ENCODE measurements around the gene SIRPB2.
"Not testable (repeated sequence)": the region's sequence is repeated elsewhere in the genome, so short reads cannot be mapped to it uniquely, and the experiment has no call there.

SIRPB2 gene

GRCh38 chr20:1503564-1504227, 12.5 kb upstream of the SIRPB2 start:
- Histone ChIP-seq H3K4me3 (no peak overlapping the region), H3K27ac (no peak overlapping the region)
- TF ChIP-seq CTCF (IDR thresholded peaks at IDR 0.05): no peak
- DNase-seq (ENCODE audit: low spot score): peak; percentile 67

- no peak for DNase-seq (ENCODE audit: low spot score)
- H3K27ac ChIP-seq: no peak overlapping the region
- H3K4me3 ChIP-seq: no peak overlapping the region
- TF ChIP-seq CTCF (IDR thresholded peaks at IDR 0.05): no peak
Observed at GRCh38 chr20:1500496-1500895, 9.3 kb upstream of the SIRPB2 start.

- peak; percentile 29 for DNase-seq (ENCODE audit: low spot score)
- H3K27ac ChIP-seq: no peak overlapping the region
Observed at GRCh38 chr20:1499528-1500420, 8.6 kb upstream of the SIRPB2 start.

GRCh38 chr20:1497371-1497770, 6.2 kb upstream of the SIRPB2 start:
- DNase-seq (ENCODE audit: low spot score): peak; percentile 9
- H3K4me3 ChIP-seq, H3K27ac ChIP-seq: not testable (repeated sequence)

More at GRCh38 chr20:1499528-1500420, 8.6 kb upstream of the SIRPB2 start:
- no peak for TF ChIP-seq CTCF (IDR thresholded peaks at IDR 0.05)
- H3K4me3 ChIP-seq: no peak overlapping the region

GRCh38 chr20:1496930-1497329, 5.7 kb upstream of the SIRPB2 start:
- H3K27ac ChIP-seq: no peak overlapping the region
- no peak overlapping the region for H3K4me3 ChIP-seq
- TF ChIP-seq CTCF (IDR thresholded peaks at IDR 0.05): no peak
- DNase-seq (ENCODE audit: low spot score): no peak

GRCh38 chr20:1494436-1494835, 3.2 kb upstream of the SIRPB2 start:
- no peak for TF ChIP-seq CTCF (IDR thresholded peaks at IDR 0.05)
- Histone ChIP-seq H3K4me3 (no peak overlapping the region), H3K27ac (no peak overlapping the region)
- peak; percentile 9 for DNase-seq (ENCODE audit: low spot score)

- Histone ChIP-seq H3K4me3 (no peak overlapping the region), H3K27ac (no peak overlapping the region)
- peak; percentile 17 for DNase-seq (ENCODE audit: low spot score)
- no peak for TF ChIP-seq CTCF (IDR thresholded peaks at IDR 0.05)
Observed at GRCh38 chr20:1493536-1493935, 2.3 kb upstream of the SIRPB2 start.
